PC-9 (cell line): Measurements from ENCODE around the gene TRAPPC8. TPM values are rescaled to one million over a fixed set of nuclear protein-coding genes. Genes with fewer than 3 reads are reported as not detected.
"Not testable (repeated sequence)": the region's sequence is repeated elsewhere in the genome, so short reads cannot be mapped to it uniquely, and the experiment has no call there.

Experiments used
- BruUV-seq: library from RNA; stranded (reverse); fragments of 400-500 nt; replicated peaks from 2 replicates; lab custom pipeline; 2021; lab: Mats Ljungman, UMichigan
- CTCF ChIA-PET: fragments of 300-600 bp; sonication (Branson Sonifier 250); formaldehyde crosslinking; loops from one replicate; lab custom pipeline; 2022; ENCODE audit warnings: antibody characterized with exemption; lab: Charles Lee
- POLR2A ChIA-PET: fragments of 300-600 bp; sonication (Branson Sonifier 250); formaldehyde crosslinking; loops from one replicate; lab custom pipeline; 2022; ENCODE audit warnings: antibody characterized with exemption; ENCODE audit not compliant: unreplicated experiment; lab: Charles Lee
- DNase-seq, 2 experiments: peaks; one replicate each; pipeline versions ENCODE4 v3.0.0 to v3.0.0-alpha.2; 2015 to 2022; ENCODE audit warnings: mixed read lengths in 1 of 2
- H2AFZ ChIP-seq: fragments of 200-600 bp; sonication (generic); 2 replicates; pipeline ENCODE4 v1.8.1; 2017; ENCODE audit warnings: antibody characterized with exemption
- H3F3A ChIP-seq: fragments of 200-600 bp; sonication (generic); 2 replicates; pipeline ENCODE4 v1.8.1; 2017; ENCODE audit warnings: antibody characterized with exemption, mild to moderate bottlenecking, low read depth; ENCODE audit not compliant: insufficient read depth
- H3K27ac ChIP-seq: fragments of 200-600 bp; sonication (generic); 2 replicates; pipeline ENCODE4 v1.6.1; 2016; ENCODE audit warnings: mixed run types
- H3K27me3 ChIP-seq: fragments of 200-600 bp; sonication (generic); 2 replicates; pipeline ENCODE4 v1.6.1; 2016; ENCODE audit warnings: low read depth, mixed run types; ENCODE audit not compliant: insufficient read depth
- H3K36me3 ChIP-seq: fragments of 200-600 bp; sonication (generic); 2 replicates; pipeline ENCODE4 v1.6.1; 2016; ENCODE audit warnings: low read depth, mixed run types
- H3K4me1 ChIP-seq: fragments of 200-600 bp; sonication (generic); replicated peaks from 2 replicates; pipeline ENCODE4 v1.6.1; 2016; ENCODE audit warnings: mixed run types; ENCODE audit not compliant: insufficient read depth
- H3K4me2 ChIP-seq: fragments of 200-600 bp; sonication (generic); 2 replicates; pipeline ENCODE4 v1.6.1; 2017; ENCODE audit warnings: mixed run types
- H3K4me3 ChIP-seq: fragments of 200-600 bp; sonication (generic); 2 replicates; pipeline ENCODE4 v1.6.1; 2016; ENCODE audit warnings: mixed run types
- H3K79me2 ChIP-seq: fragments of 200-600 bp; sonication (generic); 2 replicates; pipeline ENCODE4 v1.6.1; 2017; ENCODE audit warnings: low read depth, mixed run types
- H3K9me2 ChIP-seq: fragments of 200-600 bp; sonication (generic); 2 replicates; pipeline ENCODE4 v1.8.1; 2017; ENCODE audit warnings: mild to moderate bottlenecking; ENCODE audit not compliant: insufficient read depth
- H3K9me3 ChIP-seq: fragments of 200-600 bp; sonication (generic); 2 replicates; pipeline ENCODE4 v1.8.1; 2016; ENCODE audit warnings: low read depth; ENCODE audit not compliant: insufficient read depth
- H4K20me1 ChIP-seq: fragments of 200-600 bp; sonication (generic); 2 replicates; pipeline ENCODE4 v1.8.1; 2017; ENCODE audit not compliant: insufficient read depth
- EZH2 ChIP-seq: fragments of 200-600 bp; sonication (generic); IDR thresholded peaks from 2 replicates; pipeline ENCODE4 v1.8.0; 2017; ENCODE audit warnings: antibody characterized with exemption, low read depth
- intact Hi-C: fragments of 100-400 bp; cut with micrococcal nuclease; formaldehyde crosslinking; loops from one replicate; pipeline ENCODE4 v1.10.0; 2022; ENCODE audit not compliant: unreplicated experiment
- total RNA-seq: library from RNA; stranded (reverse); gene quantifications from 2 replicates; pipeline ENCODE4 v1.2.3, GENCODE V29; 2021
- TF ChIP-seq, protein P1 (sequence below): fragments of 200-600 bp; sonication (generic); conservative IDR thresholded peaks from 2 replicates; pipeline ENCODE4 v1.6.1; 2017; ENCODE audit warnings: mixed run types, antibody characterized with exemption, mild to moderate bottlenecking, moderate library complexity

TRAPPC8 gene
- total RNA-seq, 1 experiment from 2014 or later, result 20.9 TPM

DNA sequence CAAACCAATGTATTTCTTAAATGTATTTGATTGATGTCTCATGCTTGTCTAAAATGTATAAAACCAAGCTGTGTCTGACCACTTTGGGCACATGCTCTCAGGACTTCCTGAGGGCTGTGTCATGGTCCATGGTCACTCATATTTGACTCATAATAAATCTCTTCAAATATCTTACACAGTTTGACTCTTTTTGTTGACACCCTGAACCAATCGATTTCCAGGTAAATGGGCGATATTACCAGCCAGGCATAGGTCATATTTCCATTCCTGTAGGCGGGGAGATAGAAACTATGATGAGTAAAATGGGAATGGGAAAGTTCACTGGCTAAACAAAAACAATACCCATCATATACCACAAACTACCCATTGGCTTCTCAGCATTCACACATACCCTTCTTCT is 9.3 kb upstream of the TRAPPC8 start:
- Histone ChIP-seq H3K9me3 (no peaks in the 10 kb centered on the region), H3K79me2 (no peaks in the 10 kb centered on the region), H3K4me1 (no peaks in the 10 kb centered on the region), H3F3A (no peaks in the 10 kb centered on the region), H2AFZ (no peak overlapping the region), H3K4me2 (no peak overlapping the region), H3K9me2 (no peaks in the 10 kb centered on the region), H3K27me3 (no peaks in the 10 kb centered on the region), H3K27ac (no peak overlapping the region), H3K36me3 (no peaks in the 10 kb centered on the region), H3K4me3 (no peak overlapping the region), H4K20me1 (no peaks in the 10 kb centered on the region)
- intact Hi-C loops, result no loop called here
- BruUV-seq, result no TSS peak
- ChIA-PET POLR2A (no interaction called here), CTCF (no interaction called here)
- no peak for DNase-seq
- TF ChIP-seq EZH2, result no peak
- TF ChIP-seq, protein P1, sequence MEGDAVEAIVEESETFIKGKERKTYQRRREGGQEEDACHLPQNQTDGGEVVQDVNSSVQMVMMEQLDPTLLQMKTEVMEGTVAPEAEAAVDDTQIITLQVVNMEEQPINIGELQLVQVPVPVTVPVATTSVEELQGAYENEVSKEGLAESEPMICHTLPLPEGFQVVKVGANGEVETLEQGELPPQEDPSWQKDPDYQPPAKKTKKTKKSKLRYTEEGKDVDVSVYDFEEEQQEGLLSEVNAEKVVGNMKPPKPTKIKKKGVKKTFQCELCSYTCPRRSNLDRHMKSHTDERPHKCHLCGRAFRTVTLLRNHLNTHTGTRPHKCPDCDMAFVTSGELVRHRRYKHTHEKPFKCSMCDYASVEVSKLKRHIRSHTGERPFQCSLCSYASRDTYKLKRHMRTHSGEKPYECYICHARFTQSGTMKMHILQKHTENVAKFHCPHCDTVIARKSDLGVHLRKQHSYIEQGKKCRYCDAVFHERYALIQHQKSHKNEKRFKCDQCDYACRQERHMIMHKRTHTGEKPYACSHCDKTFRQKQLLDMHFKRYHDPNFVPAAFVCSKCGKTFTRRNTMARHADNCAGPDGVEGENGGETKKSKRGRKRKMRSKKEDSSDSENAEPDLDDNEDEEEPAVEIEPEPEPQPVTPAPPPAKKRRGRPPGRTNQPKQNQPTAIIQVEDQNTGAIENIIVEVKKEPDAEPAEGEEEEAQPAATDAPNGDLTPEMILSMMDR, result no peak

DNA sequence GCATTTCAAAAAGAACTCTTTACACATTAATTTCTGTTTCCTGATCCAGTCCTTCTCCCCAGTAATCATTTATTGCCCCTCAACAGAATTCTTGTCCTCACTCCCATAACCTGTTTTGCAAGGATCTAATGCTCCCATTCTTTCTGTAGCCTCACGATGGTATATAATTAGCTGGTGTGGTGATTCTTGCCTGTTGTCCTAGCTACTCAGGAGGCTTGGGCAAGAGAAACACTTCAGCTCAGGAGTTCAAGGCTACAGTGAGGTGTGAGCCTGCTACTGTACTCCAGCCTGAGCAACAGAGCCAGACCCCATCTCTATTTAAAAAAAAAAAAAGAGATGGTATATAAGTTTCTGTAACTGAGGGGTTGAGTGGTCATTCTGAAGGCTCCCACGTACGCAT is 7.7 kb upstream of the TRAPPC8 start:
- Histone ChIP-seq H3K4me3 (no peak overlapping the region), H2AFZ (no peak overlapping the region), H3K4me2 (no peak overlapping the region), H3K4me1 (no peaks in the 10 kb centered on the region), H3F3A (no peaks in the 10 kb centered on the region), H3K36me3 (no peaks in the 10 kb centered on the region), H4K20me1 (no peaks in the 10 kb centered on the region), H3K79me2 (no peaks in the 10 kb centered on the region), H3K9me3 (no peaks in the 10 kb centered on the region), H3K9me2 (no peaks in the 10 kb centered on the region), H3K27me3 (no peaks in the 10 kb centered on the region), H3K27ac (no peak overlapping the region)
- BruUV-seq, result no TSS peak
- no peak for TF ChIP-seq EZH2
- TF ChIP-seq, protein P1, result no peak
- ChIA-PET POLR2A (no interaction called here), CTCF (no interaction called here)
- intact Hi-C loops, result no loop called here
- no peak for DNase-seq

DNA sequence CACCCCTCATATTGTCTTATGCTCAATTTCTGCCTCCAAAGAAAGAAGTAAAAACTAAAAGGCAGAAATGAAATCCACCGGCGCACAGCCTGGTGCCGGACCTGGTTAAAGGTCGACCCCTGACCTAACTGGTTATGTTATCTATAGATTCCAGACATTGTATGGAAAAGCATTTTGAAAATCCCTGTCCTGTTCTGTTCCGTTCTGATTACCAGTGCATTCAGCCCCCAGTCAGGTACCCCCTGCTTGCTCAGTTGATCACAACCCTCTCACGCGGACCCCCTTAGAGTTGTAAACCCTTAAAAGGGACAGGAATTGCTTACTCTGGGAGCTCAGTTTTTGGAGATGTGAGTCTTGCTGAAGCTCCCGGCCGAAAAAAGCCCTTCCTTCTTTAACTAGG is 5.4 kb upstream of the TRAPPC8 start:
- POLR2A ChIA-PET, H2AFZ ChIP-seq, intact Hi-C loops, H3K4me2 ChIP-seq, H3K9me3 ChIP-seq, H3K4me3 ChIP-seq, H3K9me2 ChIP-seq, H3K27me3 ChIP-seq, BruUV-seq, H4K20me1 ChIP-seq, DNase-seq, H3K79me2 ChIP-seq, CTCF ChIA-PET, H3K27ac ChIP-seq, H3F3A ChIP-seq, H3K36me3 ChIP-seq: not testable (repeated sequence)
- H3K4me1 ChIP-seq, result peaks cover 11% of the 10 kb centered on the region; the same call in 1 of the 2 replicates

DNA sequence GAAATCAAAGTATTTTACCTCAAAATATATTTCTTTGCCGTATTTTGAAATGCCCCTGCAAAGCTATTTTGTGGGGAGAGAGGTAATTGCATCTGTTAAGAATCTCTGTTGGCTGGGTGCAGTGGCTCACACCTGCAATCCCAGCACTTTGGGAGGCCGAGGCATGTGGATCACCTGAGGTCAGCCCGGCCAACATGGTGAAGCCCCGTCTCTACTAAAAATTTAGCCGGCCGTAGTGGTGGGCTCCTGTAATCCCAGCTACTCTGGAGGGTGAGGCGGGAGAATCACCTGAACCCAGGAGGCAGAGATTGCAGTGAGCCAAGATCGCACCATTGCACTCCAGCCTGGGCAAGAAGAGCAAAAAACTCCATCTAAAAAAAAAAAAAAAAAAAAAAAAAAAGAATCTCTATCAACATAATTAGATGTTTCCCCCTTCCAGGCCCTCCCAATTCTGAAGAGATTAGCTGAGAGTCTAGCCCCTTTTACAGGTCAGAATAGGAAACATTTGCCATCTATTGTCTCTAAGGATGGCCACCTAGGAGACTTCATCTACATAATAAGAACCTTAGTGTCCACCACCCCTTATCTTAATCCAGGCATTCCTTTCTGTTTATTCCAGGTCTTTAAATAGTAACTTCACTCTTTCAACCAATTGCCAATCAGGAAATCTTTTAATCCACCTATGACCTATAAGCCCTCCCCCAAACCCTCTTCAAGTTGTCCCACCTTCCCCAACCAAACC is 3.5 kb upstream of the TRAPPC8 start:
- ChIA-PET POLR2A (no interaction called here), CTCF (no interaction called here)
- H3F3A ChIP-seq, result peaks cover 4% of the 10 kb centered on the region; the same call in 1 of the 2 replicates
- H3K9me3 ChIP-seq, result no peaks in the 10 kb centered on the region
- H4K20me1 ChIP-seq, result no peaks in the 10 kb centered on the region
- DNase-seq, result no peak
- H2AFZ ChIP-seq, result no peak overlapping the region
- no peak for TF ChIP-seq EZH2
- TF ChIP-seq, protein P1, result no peak
- no peak overlapping the region for H3K4me3 ChIP-seq
- H3K9me2 ChIP-seq, result no peaks in the 10 kb centered on the region
- H3K4me1 ChIP-seq, result peaks cover 11% of the 10 kb centered on the region
- no peak overlapping the region for H3K4me2 ChIP-seq
- H3K27ac ChIP-seq, result no peak overlapping the region
- H3K27me3 ChIP-seq, result no peaks in the 10 kb centered on the region
- no peaks in the 10 kb centered on the region for H3K36me3 ChIP-seq
- BruUV-seq, result no TSS peak
- H3K79me2 ChIP-seq, result peaks cover 13% of the 10 kb centered on the region
- intact Hi-C loops, result no loop called here
